ENCODE results near the gene RINL. TPM values are rescaled to one million over a fixed set of nuclear protein-coding genes. Genes with fewer than 3 reads are reported as not detected.
"Not testable (repeated sequence)": the region's sequence is repeated elsewhere in the genome, so short reads cannot be mapped to it uniquely, and the experiment has no call there.

Gene RINL
- total RNA-seq, 1 donor from 2014 or later = 21.6 TPM

DNA sequence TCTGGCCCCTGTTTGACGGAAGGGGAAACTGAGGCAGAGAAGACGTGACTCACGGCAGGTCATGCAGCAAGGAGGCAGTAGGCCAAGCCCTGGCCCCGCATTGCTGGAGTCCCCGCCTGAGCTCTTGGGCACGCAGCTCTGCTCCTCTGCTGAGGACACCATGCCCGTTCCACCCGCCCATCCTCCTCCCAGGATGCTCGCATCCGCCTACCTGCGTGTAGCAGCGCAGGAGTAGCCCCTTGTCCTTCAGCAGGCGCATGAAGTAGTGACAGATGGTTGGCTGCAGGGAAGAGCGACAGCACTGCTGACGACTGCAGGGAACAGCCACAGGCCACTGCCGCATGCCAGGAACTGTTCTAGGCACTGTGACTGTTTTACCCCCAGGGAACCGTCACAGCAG is 10.8 kb upstream of the RINL start:
- DNase-seq (ENCODE audit: low read depth) = no peak
- H3K4me3 ChIP-seq (ENCODE audit: low read depth, low read length) = no peak overlapping the region
- TF ChIP-seq, protein P1, sequence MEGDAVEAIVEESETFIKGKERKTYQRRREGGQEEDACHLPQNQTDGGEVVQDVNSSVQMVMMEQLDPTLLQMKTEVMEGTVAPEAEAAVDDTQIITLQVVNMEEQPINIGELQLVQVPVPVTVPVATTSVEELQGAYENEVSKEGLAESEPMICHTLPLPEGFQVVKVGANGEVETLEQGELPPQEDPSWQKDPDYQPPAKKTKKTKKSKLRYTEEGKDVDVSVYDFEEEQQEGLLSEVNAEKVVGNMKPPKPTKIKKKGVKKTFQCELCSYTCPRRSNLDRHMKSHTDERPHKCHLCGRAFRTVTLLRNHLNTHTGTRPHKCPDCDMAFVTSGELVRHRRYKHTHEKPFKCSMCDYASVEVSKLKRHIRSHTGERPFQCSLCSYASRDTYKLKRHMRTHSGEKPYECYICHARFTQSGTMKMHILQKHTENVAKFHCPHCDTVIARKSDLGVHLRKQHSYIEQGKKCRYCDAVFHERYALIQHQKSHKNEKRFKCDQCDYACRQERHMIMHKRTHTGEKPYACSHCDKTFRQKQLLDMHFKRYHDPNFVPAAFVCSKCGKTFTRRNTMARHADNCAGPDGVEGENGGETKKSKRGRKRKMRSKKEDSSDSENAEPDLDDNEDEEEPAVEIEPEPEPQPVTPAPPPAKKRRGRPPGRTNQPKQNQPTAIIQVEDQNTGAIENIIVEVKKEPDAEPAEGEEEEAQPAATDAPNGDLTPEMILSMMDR (IDR thresholded peaks at IDR 0.05; ENCODE audit: insufficient read depth, low read length, poor library complexity, severe bottlenecking) = no peak
- H3K36me3 ChIP-seq (ENCODE audit: control insufficient read depth, insufficient read depth, low read length) = peaks cover 1% of the 10 kb centered on the region
- no peaks in the 10 kb centered on the region for H3K27me3 ChIP-seq (ENCODE audit: control insufficient read depth, insufficient read depth, low read length)

DNA sequence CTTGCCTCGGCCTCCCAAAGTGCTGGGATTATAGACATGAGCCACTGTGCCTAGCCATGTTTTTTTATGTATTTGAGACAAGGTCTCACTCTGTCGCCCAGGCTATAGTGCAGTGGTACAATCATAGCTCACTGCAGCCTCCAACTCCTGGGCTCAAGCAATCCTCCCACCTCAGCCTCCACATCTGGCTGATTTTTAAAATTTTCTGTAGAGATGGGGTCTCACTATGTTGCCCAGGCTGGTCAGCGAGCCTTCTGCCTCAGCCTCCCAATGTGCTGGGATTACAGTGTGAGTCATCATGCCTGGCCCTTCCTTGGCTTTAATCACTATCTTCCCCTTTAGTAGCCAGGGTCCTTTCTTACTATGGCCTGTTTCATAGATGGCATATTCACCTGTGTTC is 6.6 kb upstream of the RINL start:
- not testable (repeated sequence) for H3K27me3 ChIP-seq (ENCODE audit: control insufficient read depth, insufficient read depth, low read length); DNase-seq (ENCODE audit: low read depth); H3K36me3 ChIP-seq (ENCODE audit: control insufficient read depth, insufficient read depth, low read length); H3K4me3 ChIP-seq (ENCODE audit: low read depth, low read length)

DNA sequence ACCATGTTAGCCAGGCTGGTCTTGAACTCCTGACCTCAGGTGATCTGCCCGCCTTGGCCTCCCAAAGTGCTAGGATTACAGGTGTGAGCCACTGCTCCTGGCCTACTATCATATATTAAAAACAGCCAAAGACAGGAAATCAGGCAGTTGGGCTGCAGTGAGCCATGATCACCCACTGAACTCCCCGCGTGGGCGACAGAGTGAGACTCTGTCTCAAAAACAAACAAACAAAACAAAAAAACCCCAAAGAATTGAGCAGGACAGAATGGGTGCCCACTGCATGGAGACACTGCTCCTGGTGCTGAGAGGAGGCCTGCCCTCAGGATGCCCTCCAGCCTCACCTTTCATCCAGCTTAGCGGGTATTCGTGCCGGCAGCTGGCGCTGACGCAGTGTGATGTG is 5.2 kb upstream of the RINL start:
- no peak overlapping the region for H3K4me3 ChIP-seq (ENCODE audit: low read depth, low read length)
- peaks cover 1% of the 10 kb centered on the region for H3K36me3 ChIP-seq (ENCODE audit: control insufficient read depth, insufficient read depth, low read length)
- H3K27me3 ChIP-seq (ENCODE audit: control insufficient read depth, insufficient read depth, low read length) = no peaks in the 10 kb centered on the region
- no peak for DNase-seq (ENCODE audit: low read depth)
- TF ChIP-seq, protein P1 (IDR thresholded peaks at IDR 0.05; ENCODE audit: insufficient read depth, low read length, poor library complexity, severe bottlenecking) = no peak

DNA sequence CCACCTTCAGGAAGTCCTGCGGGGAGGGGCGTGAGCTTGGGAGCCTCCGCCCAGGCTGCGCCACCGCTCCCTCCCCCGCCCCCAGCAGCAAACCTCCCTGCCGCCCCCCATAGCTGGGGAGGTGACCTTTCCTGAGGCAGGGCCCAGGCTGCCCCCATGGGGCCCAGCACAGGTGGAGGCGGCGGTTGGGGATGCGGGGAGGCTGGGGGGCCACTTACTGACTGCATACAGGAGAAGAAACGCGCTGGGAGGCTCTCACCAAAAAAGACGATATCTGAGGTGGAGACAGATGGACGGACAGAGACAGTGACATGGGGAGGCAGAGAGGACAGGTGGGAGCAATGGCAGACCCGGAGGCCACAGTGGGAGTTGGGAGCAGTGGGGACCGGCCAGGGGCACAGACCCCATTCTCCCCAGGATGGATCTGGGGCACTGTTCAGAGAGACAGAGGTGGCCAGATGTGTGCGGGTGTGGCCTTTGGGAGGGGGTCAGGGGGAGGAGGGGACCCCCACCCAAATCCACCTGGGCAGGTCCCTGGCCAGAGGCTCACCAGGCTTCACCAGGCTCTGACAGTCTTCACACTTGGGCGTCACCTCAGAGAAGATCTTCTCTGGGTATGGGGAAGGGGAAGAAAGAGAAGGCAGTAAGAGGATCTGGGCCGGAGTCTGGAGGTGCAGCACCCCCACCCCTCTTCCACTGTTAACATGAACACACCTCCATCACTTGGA is 3.0 kb upstream of the RINL start:
- H3K36me3 ChIP-seq (ENCODE audit: control insufficient read depth, insufficient read depth, low read length) = no peaks in the 10 kb centered on the region
- TF ChIP-seq, protein P1 (IDR thresholded peaks at IDR 0.05; ENCODE audit: insufficient read depth, low read length, poor library complexity, severe bottlenecking) = no peak
- H3K4me3 ChIP-seq (ENCODE audit: low read depth, low read length) = no peak overlapping the region
- no peak for DNase-seq (ENCODE audit: low read depth)
- no peaks in the 10 kb centered on the region for H3K27me3 ChIP-seq (ENCODE audit: control insufficient read depth, insufficient read depth, low read length)

DNA sequence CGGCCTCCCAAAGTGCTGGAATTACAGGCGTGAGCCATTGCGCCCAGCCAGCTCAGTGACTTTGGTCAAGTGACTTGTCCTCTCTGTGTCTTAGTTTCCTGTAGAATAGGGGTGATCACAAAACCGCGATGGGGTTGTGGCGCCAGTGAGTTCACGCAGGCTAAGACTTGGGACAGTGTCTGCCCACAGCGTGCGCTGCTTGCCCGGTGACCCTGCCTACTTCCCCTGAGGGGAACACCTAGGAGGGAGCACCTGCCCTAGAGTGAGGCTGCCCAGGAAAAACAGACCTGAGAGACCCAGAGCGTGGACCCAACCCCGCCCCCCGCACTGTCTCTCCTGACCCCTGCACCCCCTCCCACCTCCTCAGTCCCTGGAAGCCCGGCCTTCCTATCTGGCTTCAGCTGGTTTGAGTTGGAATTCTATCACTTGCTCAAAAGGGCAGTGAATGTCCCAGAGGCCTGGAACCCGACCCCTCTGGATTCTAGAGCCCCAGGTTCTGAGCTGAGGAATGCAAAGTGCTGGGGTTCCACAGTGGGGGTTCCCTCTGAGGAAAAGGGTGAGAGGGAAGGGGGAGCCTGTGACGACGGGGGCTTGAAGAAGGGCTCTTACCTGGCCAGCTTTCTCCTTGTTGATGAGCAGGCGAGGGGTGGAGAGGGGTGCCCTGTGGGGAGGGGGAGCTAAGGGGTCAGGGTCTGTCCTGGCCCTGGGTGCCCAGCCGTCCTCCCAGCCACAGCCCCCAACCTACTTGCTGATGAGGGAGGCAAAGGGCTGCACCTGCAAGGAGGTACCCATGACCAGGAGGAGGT is 2.2 kb upstream of the RINL start:
- H3K27me3 ChIP-seq (ENCODE audit: control insufficient read depth, insufficient read depth, low read length) = no peaks in the 10 kb centered on the region
- H3K36me3 ChIP-seq (ENCODE audit: control insufficient read depth, insufficient read depth, low read length) = no peaks in the 10 kb centered on the region
- TF ChIP-seq, protein P1 (IDR thresholded peaks at IDR 0.05; ENCODE audit: insufficient read depth, low read length, poor library complexity, severe bottlenecking) = no peak
- no peak overlapping the region for H3K4me3 ChIP-seq (ENCODE audit: low read depth, low read length)
- DNase-seq (ENCODE audit: low read depth) = no peak

DNA sequence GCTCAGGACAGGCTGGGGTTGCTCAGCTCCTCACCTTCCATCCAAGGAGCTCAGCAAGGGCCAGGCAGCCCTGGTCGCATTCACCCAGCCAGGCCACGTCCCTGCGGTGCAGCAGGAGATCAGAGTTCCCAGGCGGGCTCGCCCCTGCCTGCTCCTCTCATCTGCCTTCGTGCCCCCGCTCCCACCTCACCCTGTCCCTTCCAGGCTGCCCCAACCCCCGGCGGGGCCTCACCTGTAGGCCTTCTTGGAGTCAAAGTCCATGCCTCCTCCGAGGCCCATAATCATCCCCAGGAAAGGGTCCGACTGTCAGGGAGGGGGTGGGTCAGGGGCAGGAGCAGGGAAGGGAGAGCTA is 1.3 kb upstream of the RINL start:
- no peak for DNase-seq (ENCODE audit: low read depth)
- Histone ChIP-seq H3K27me3 (ENCODE audit: control insufficient read depth, insufficient read depth, low read length) (no peaks in the 10 kb centered on the region), H3K4me3 (ENCODE audit: low read depth, low read length) (no peak overlapping the region), H3K36me3 (ENCODE audit: control insufficient read depth, insufficient read depth, low read length) (no peaks in the 10 kb centered on the region)
- TF ChIP-seq, protein P1 (IDR thresholded peaks at IDR 0.05; ENCODE audit: insufficient read depth, low read length, poor library complexity, severe bottlenecking) = no peak
